IMR-90 (cell line): Measurements from ENCODE around the gene CFAP52. TPM values are rescaled to one million over a fixed set of nuclear protein-coding genes. Genes with fewer than 3 reads are reported as not detected.

Experiments
- ATAC-seq: fragments of 200-7000 bp; cut with Tn5 transposase; 2 replicates; pipeline ENCODE4 v1.9.1; 2020; ENCODE audit warnings: low read depth, mild to moderate bottlenecking, moderate library complexity
- BruUV-seq: library from RNA; stranded (reverse); fragments of 400-500 nt; replicated peaks from 2 replicates; lab custom pipeline; 2021; lab: Mats Ljungman, UMichigan
- CTCF ChIA-PET: fragments of 300-600 bp; formaldehyde crosslinking; extraction: SDS; loops from one replicate; lab custom pipeline; 2021; ENCODE audit warnings: antibody characterized with exemption; lab: Yijun Ruan, JAX
- POLR2A ChIA-PET: fragments of 300-600 bp; sonication (Branson Sonifier 250); formaldehyde crosslinking; loops from one replicate; lab custom pipeline; 2022; ENCODE audit warnings: antibody characterized with exemption; ENCODE audit not compliant: unreplicated experiment; lab: Charles Lee
- DNase-seq: peaks from one replicate; pipeline ENCODE4 v3.0.0; 2013
- H2AFZ ChIP-seq: replicated peaks from 2 replicates; pipeline ENCODE3; 2013; ENCODE audit warnings: low read length, mild to moderate bottlenecking; ENCODE audit not compliant: poor library complexity
- H2AK5ac ChIP-seq: 2 replicates; pipeline ENCODE4 v1.6.1; 2013; ENCODE audit warnings: low read depth, low read length, inconsistent platforms
- H2AK9ac ChIP-seq: replicated peaks from 2 replicates; pipeline ENCODE3; 2013; ENCODE audit warnings: mild to moderate bottlenecking, low read depth, low read length, moderate library complexity; ENCODE audit not compliant: poor library complexity
- H2BK120ac ChIP-seq: 2 replicates; pipeline ENCODE4 v1.6.1; 2013; ENCODE audit warnings: low read depth, low read length, inconsistent platforms
- H2BK15ac ChIP-seq: 3 replicates; pipeline ENCODE4 v1.6.1; 2013; ENCODE audit warnings: low read depth, low read length, inconsistent platforms
- H2BK20ac ChIP-seq: 2 replicates; pipeline ENCODE4 v1.6.1; 2013; ENCODE audit warnings: low read depth, mild to moderate bottlenecking, inconsistent platforms, low read length, moderate library complexity
- H2BK5ac ChIP-seq: 2 replicates; pipeline ENCODE4 v1.6.1; 2013; ENCODE audit warnings: mild to moderate bottlenecking, low read depth, low read length, inconsistent platforms; ENCODE audit not compliant: poor library complexity, severe bottlenecking
- H3K14ac ChIP-seq: replicated peaks from 2 replicates; pipeline ENCODE4 v1.6.1; 2013; ENCODE audit warnings: low read depth, low read length, inconsistent platforms
- H3K18ac ChIP-seq: 2 replicates; pipeline ENCODE4 v1.6.1; 2013; ENCODE audit warnings: low read depth, low read length, control low read depth
- H3K23ac ChIP-seq: 2 replicates; pipeline ENCODE4 v1.6.1; 2013; ENCODE audit warnings: low read depth, low read length, inconsistent platforms
- H3K27ac ChIP-seq: 2 replicates; pipeline ENCODE4 v1.5.1; 2013; ENCODE audit warnings: mild to moderate bottlenecking, control low read depth, low read length; ENCODE audit not compliant: insufficient read depth
- H3K27me3 ChIP-seq: 2 replicates; pipeline ENCODE4 v1.6.1; 2013; ENCODE audit warnings: low read length; ENCODE audit not compliant: control insufficient read depth, insufficient read depth
- H3K36me3 ChIP-seq: 2 replicates; pipeline ENCODE4 v1.6.1; 2013; ENCODE audit warnings: low read length, mixed read lengths; ENCODE audit not compliant: control insufficient read depth, insufficient read depth
- H3K4ac ChIP-seq: 2 replicates; pipeline ENCODE4 v1.6.1; 2013; ENCODE audit warnings: low read depth, low read length, inconsistent platforms
- H3K4me1 ChIP-seq: 2 replicates; pipeline ENCODE4 v1.6.1; 2013; ENCODE audit warnings: low read length, mixed read lengths; ENCODE audit not compliant: control insufficient read depth, insufficient read depth
- H3K4me2 ChIP-seq: 2 replicates; pipeline ENCODE4 v1.6.1; 2013; ENCODE audit warnings: low read depth, mild to moderate bottlenecking, control low read depth, low read length, moderate library complexity
- H3K4me3 ChIP-seq: 2 replicates; pipeline ENCODE4 v1.5.1; 2013; ENCODE audit warnings: low read depth, mild to moderate bottlenecking, control low read depth, low read length, moderate library complexity; ENCODE audit not compliant: insufficient read depth
- H3K56ac ChIP-seq: 2 replicates; pipeline ENCODE4 v1.6.1; 2013; ENCODE audit warnings: low read length, inconsistent platforms; ENCODE audit not compliant: insufficient read depth; ENCODE audit errors: extremely low read depth
- H3K79me1 ChIP-seq, 2 experiments: 2 replicates each; pipeline ENCODE4 v1.6.1; 2013; ENCODE audit warnings: low read length in 2 of 2, inconsistent platforms in 1 of 2, low read depth in 1 of 2
- H3K9ac ChIP-seq: 2 replicates; pipeline ENCODE4 v1.6.1; 2013; ENCODE audit warnings: low read depth, low read length, control low read depth
- H3K9me1 ChIP-seq: 2 replicates; pipeline ENCODE4 v1.6.1; 2013; ENCODE audit warnings: low read length, inconsistent platforms; ENCODE audit not compliant: insufficient read depth
- H3K9me3 ChIP-seq: 2 replicates; pipeline ENCODE4 v1.6.1; 2013; ENCODE audit warnings: low read length; ENCODE audit not compliant: control insufficient read depth, insufficient read depth
- H4K20me1 ChIP-seq: 2 replicates; pipeline ENCODE4 v1.6.1; 2013; ENCODE audit warnings: low read length, inconsistent platforms; ENCODE audit not compliant: insufficient read depth
- H4K5ac ChIP-seq: 2 replicates; pipeline ENCODE4 v1.6.1; 2013; ENCODE audit warnings: mild to moderate bottlenecking, low read depth, low read length, control low read depth
- H4K8ac ChIP-seq, 2 experiments: 2 replicates each; pipeline ENCODE4 v1.6.1; 2013; ENCODE audit warnings: low read depth in 2 of 2, low read length in 2 of 2, control low read depth in 1 of 2, inconsistent platforms in 1 of 2
- H4K91ac ChIP-seq: 2 replicates; pipeline ENCODE4 v1.6.1; 2013; ENCODE audit warnings: low read depth, low read length, inconsistent platforms; ENCODE audit not compliant: insufficient read depth
- BHLHE40 ChIP-seq: fragments of 150-350 bp; IDR thresholded peaks from 2 replicates; pipeline ENCODE4 v1.6.1; 2016; ENCODE audit warnings: mild to moderate bottlenecking, low read depth, low read length
- CEBPB ChIP-seq: IDR thresholded peaks from 2 replicates; pipeline ENCODE4 v1.6.1; 2012; ENCODE audit warnings: low read depth, low read length, improper control_type of control experiment
- CHD1 ChIP-seq: IDR thresholded peaks from 2 replicates; pipeline ENCODE4 v1.6.1; 2012; ENCODE audit warnings: low read depth, low read length, improper control_type of control experiment
- MAFK ChIP-seq: IDR thresholded peaks from 2 replicates; pipeline ENCODE4 v1.6.1; 2012; ENCODE audit warnings: low read depth, low read length, improper control_type of control experiment
- MAZ ChIP-seq: IDR thresholded peaks from 2 replicates; pipeline ENCODE4 v1.6.1; 2012; ENCODE audit warnings: low read depth, mild to moderate bottlenecking, low read length, improper control_type of control experiment, moderate library complexity, borderline replicate concordance
- MXI1 ChIP-seq: IDR thresholded peaks from 2 replicates; pipeline ENCODE4 v1.6.1; 2012; ENCODE audit warnings: low read depth, mild to moderate bottlenecking, low read length, moderate library complexity, borderline replicate concordance
- POLR2A ChIP-seq: IDR thresholded peaks from 2 replicates; pipeline ENCODE4 v1.6.1; 2012; ENCODE audit warnings: mild to moderate bottlenecking, low read depth, low read length
- RAD21 ChIP-seq: IDR thresholded peaks from 2 replicates; pipeline ENCODE4 v1.6.1; 2012; ENCODE audit warnings: low read length, improper control_type of control experiment
- RFX5 ChIP-seq: IDR thresholded peaks from 2 replicates; pipeline ENCODE4 v1.8.0; 2012; ENCODE audit warnings: low read depth, mild to moderate bottlenecking, low read length, moderate library complexity
- SMC3 ChIP-seq: fragments of 150-350 bp; IDR thresholded peaks from 2 replicates; pipeline ENCODE4 v1.6.1; 2016; ENCODE audit warnings: low read depth, mild to moderate bottlenecking, antibody characterized with exemption, low read length, moderate library complexity
- WGBS, 2 experiments: methylation state at CpG; one replicate each; pipeline versions ENCODE4 v1.1.5 to v1.1.7; 2013; ENCODE audit warnings: missing lambda C conversion rate in 2 of 2; ENCODE audit not compliant: insufficient read length in 1 of 2; ENCODE audit errors: extremely low coverage in 2 of 2; 5-methylcytosine and 5-hydroxymethylcytosine counted together
- dilution Hi-C: fragments of 300-500 bp; cut with HindIII; formaldehyde crosslinking; loops from one replicate; pipeline ENCODE4 v1.14.3; 2018; ENCODE audit warnings: low sequenced_read_pairs; ENCODE audit not compliant: unreplicated experiment
- in situ Hi-C: fragments of 300-500 bp; cut with MboI; formaldehyde crosslinking; loops from 3 replicates; pipeline ENCODE4 v1.14.3; 2019; ENCODE audit warnings: low sequenced_read_pairs, inconsistent platforms, mixed read lengths
- intact Hi-C: fragments of 100-400 bp; cut with micrococcal nuclease; formaldehyde crosslinking; loops from 2 replicates; pipeline ENCODE4 v1.10.0; 2022
- polyA plus RNA-seq, 3 experiments: library from polyadenylated mRNA; depleted of rRNA; stranded (reverse); fragments of >200 nt; gene quantifications; 2 replicates each; pipeline ENCODE4 v1.2.3, GENCODE V29; 2012; ENCODE audit warnings: low replicate concordance in 1 of 3
- total RNA-seq: library from RNA; depleted of rRNA; stranded (reverse); fragments of >200 nt; gene quantifications from 2 replicates; pipeline ENCODE4 v1.2.3, GENCODE V29; 2012
- TF ChIP-seq, protein P1 (sequence below): fragments of 150-350 bp; IDR thresholded peaks from 2 replicates; pipeline ENCODE4 v1.6.1; 2016; ENCODE audit warnings: low read depth, mild to moderate bottlenecking, low read length, moderate library complexity, borderline replicate concordance
- TF ChIP-seq, protein P2 (sequence below): fragments of 150-350 bp; IDR thresholded peaks from 2 replicates; pipeline ENCODE4 v1.6.1; 2017; ENCODE audit warnings: mild to moderate bottlenecking, antibody characterized with exemption, low read length, low read depth

CFAP52 gene
- total and polyA plus RNA-seq, 2 of the 4 experiments (the other 2 are of a cell fraction), result 0.22 TPM; not detected in 1

- Histone ChIP-seq H3K9ac (no peak overlapping the region), H3K4me2 (no peak overlapping the region; the same call in 1 of the 2 replicates), H3K36me3 (no peaks in the 10 kb centered on the region), H3K23ac (no peak overlapping the region), H3K14ac (no peak overlapping the region), H3K79me1 (no peaks in the 10 kb centered on the region), H3K4ac (no peak overlapping the region), H3K9me1 (no peaks in the 10 kb centered on the region), H4K91ac (no peak overlapping the region), H3K27ac (no peak overlapping the region), H3K56ac (no peak overlapping the region), H2BK5ac (no peak overlapping the region), H4K5ac (no peak overlapping the region), H3K27me3 (peaks cover 10% of the 10 kb centered on the region; the same call in 1 of the 2 replicates), H2AFZ (no peak overlapping the region), H3K4me3 (no peak overlapping the region; the same call in 1 of the 2 replicates), H2BK15ac (no peak overlapping the region), H3K4me1 (no peaks in the 10 kb centered on the region), H4K20me1 (no peaks in the 10 kb centered on the region), H2AK5ac (no peak overlapping the region), H3K9me3 (no peaks in the 10 kb centered on the region), H2BK120ac (no peak overlapping the region), H2AK9ac (no peak overlapping the region), H2BK20ac (no peak overlapping the region), H3K18ac (no peak overlapping the region), H4K8ac (no peak overlapping the region)
- TF ChIP-seq, protein P1, sequence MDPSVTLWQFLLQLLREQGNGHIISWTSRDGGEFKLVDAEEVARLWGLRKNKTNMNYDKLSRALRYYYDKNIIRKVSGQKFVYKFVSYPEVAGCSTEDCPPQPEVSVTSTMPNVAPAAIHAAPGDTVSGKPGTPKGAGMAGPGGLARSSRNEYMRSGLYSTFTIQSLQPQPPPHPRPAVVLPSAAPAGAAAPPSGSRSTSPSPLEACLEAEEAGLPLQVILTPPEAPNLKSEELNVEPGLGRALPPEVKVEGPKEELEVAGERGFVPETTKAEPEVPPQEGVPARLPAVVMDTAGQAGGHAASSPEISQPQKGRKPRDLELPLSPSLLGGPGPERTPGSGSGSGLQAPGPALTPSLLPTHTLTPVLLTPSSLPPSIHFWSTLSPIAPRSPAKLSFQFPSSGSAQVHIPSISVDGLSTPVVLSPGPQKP, result no peak
- TF ChIP-seq, protein P2, sequence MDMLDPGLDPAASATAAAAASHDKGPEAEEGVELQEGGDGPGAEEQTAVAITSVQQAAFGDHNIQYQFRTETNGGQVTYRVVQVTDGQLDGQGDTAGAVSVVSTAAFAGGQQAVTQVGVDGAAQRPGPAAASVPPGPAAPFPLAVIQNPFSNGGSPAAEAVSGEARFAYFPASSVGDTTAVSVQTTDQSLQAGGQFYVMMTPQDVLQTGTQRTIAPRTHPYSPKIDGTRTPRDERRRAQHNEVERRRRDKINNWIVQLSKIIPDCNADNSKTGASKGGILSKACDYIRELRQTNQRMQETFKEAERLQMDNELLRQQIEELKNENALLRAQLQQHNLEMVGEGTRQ, result no peak
- TF ChIP-seq MXI1 (no peak), CHD1 (no peak), POLR2A (no peak), MAZ (no peak), RAD21 (no peak), MAFK (no peak), BHLHE40 (no peak), RFX5 (no peak), CEBPB (no peak), SMC3 (no peak)
- in situ Hi-C loops, result no loop called here
- WGBS, 2 experiments, result 3% methylated on average over 35 of the region's 51 CpGs; no CpG with 5 or more reads in 1 of the 2 experiments
- intact Hi-C loops, result no loop called here
- ChIA-PET POLR2A (no interaction called here), CTCF (no interaction called here)
- BruUV-seq, result no TSS peak
- DNase-seq (no peak), ATAC-seq (peak; percentile 40; the same call in 1 of the 2 replicates)
- dilution Hi-C loops, result no loop called here
Observed at GRCh38 chr17:9645851-9646545, 69.6 kb downstream of the CFAP52 start.
